ENCODE measurements around the gene CLEC20A.
A peak's percentile ranks its signal among the peaks of the same experiment; 100 is the strongest.

Gene CLEC20A

GRCh38 chr1:178530037-178530402, 33.3 kb upstream of the CLEC20A start:
- H3K4me3 ChIP-seq (ENCODE audit: control insufficient read depth, low read depth, low read length): no peak overlapping the region
- no peak for TF ChIP-seq CTCF (conservative IDR thresholded peaks at IDR 0.05; ENCODE audit: control insufficient read depth, insufficient read depth, low read depth, low read length)
- DNase-seq (ENCODE audit: low read depth): peak; percentile 83

- no peak overlapping the region for H3K4me3 ChIP-seq (ENCODE audit: control insufficient read depth, low read depth, low read length)
- TF ChIP-seq CTCF (conservative IDR thresholded peaks at IDR 0.05; ENCODE audit: control insufficient read depth, insufficient read depth, low read depth, low read length): no peak
- DNase-seq (ENCODE audit: low read depth): no peak
Observed at GRCh38 chr1:178529364-178530036, 32.7 kb upstream of the CLEC20A start.

GRCh38 chr1:178528953-178529335, 32.2 kb upstream of the CLEC20A start:
- no peak for DNase-seq (ENCODE audit: low read depth)
- TF ChIP-seq CTCF (conservative IDR thresholded peaks at IDR 0.05; ENCODE audit: control insufficient read depth, insufficient read depth, low read depth, low read length): no peak
- H3K4me3 ChIP-seq (ENCODE audit: control insufficient read depth, low read depth, low read length): no peak overlapping the region

- no peak for TF ChIP-seq CTCF (conservative IDR thresholded peaks at IDR 0.05; ENCODE audit: control insufficient read depth, insufficient read depth, low read depth, low read length)
- H3K4me3 ChIP-seq (ENCODE audit: control insufficient read depth, low read depth, low read length): no peak overlapping the region
- no peak for DNase-seq (ENCODE audit: low read depth)
Observed at GRCh38 chr1:178528228-178528952, 31.6 kb upstream of the CLEC20A start.

GRCh38 chr1:178527117-178527516, 30.4 kb upstream of the CLEC20A start:
- TF ChIP-seq CTCF (conservative IDR thresholded peaks at IDR 0.05; ENCODE audit: control insufficient read depth, insufficient read depth, low read depth, low read length): no peak
- DNase-seq (ENCODE audit: low read depth): no peak
- no peak overlapping the region for H3K4me3 ChIP-seq (ENCODE audit: control insufficient read depth, low read depth, low read length)

GRCh38 chr1:178521241-178521640, 24.5 kb upstream of the CLEC20A start:
- no peak overlapping the region for H3K4me3 ChIP-seq (ENCODE audit: control insufficient read depth, low read depth, low read length)
- DNase-seq (ENCODE audit: low read depth): no peak
- TF ChIP-seq CTCF (conservative IDR thresholded peaks at IDR 0.05; ENCODE audit: control insufficient read depth, insufficient read depth, low read depth, low read length): no peak
